Measurements from ENCODE around the gene TMUB1. TPM values are rescaled to one million over a fixed set of nuclear protein-coding genes. Genes with fewer than 3 reads are reported as not detected.

Gene TMUB1
- total RNA-seq, 4 donors from 2014 or later, result 38.4 to 57.2 (median 44.7) TPM

DNA sequence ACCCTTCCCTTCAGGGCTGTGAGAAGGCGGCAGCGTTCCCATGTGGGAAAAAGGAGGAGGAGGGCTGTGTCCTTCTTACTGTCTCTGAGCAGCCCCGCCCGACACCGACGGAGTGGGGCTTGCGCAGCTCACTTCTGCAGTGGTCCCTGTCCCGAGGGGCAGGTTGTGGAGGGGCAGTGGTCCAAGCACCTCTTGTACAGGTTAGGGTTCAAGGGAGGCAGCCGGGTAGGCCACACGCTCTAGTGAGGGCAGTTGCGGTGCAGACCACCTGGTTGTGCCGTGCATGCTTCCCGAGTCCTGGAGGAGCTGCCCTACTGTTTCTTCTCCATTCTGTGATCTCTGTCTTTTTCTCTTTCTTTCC is 35.7 kb upstream of the TMUB1 start:
- WGBS, 2 donors (ENCODE audit: low coverage in 1 of 2), result 87% methylated on average over 4 of the region's 13 CpGs; no CpG with 5 or more reads in 1 of the 2 donors
- H3K27me3 ChIP-seq, result no peaks in the 10 kb centered on the region
- peaks cover 0 to 70% of the 10 kb centered on the region in 2 donors for H3K36me3 ChIP-seq
- no peak for ATAC-seq
- H3K4me1 ChIP-seq, result peaks cover 0 to 24% (median 7%) of the 10 kb centered on the region in 3 donors
- no peak overlapping the region for H3K4me3 ChIP-seq
- no peaks in the 10 kb centered on the region for H3K9me3 ChIP-seq
- TF ChIP-seq POLR2AphosphoS5 (IDR thresholded peaks at IDR 0.05) (no peak), CTCF (IDR thresholded peaks at IDR 0.05) (no peak), EP300 (IDR thresholded peaks at IDR 0.05) (no peak), POLR2A (IDR thresholded peaks at IDR 0.05) (no peak)
- H3K27ac ChIP-seq, result no peak overlapping the region

GRCh38 chr7:151118108-151119054 is 35.1 kb upstream of the TMUB1 start:
- TF ChIP-seq POLR2A (IDR thresholded peaks at IDR 0.05) (no peak), EP300 (IDR thresholded peaks at IDR 0.05) (no peak), CTCF (IDR thresholded peaks at IDR 0.05) (no peak), POLR2AphosphoS5 (IDR thresholded peaks at IDR 0.05) (no peak)
- Histone ChIP-seq H3K4me3 (no peak overlapping the region), H3K4me1 (peaks cover 0 to 27% (median 7%) of the 10 kb centered on the region in 3 donors), H3K9me3 (no peaks in the 10 kb centered on the region), H3K27ac (no peak overlapping the region), H3K36me3 (peaks cover 0 to 65% of the 10 kb centered on the region in 2 donors), H3K27me3 (no peaks in the 10 kb centered on the region)
- ATAC-seq, result no peak
- 86 to 97% methylated on average over 5 to 15 of the region's 38 CpGs for WGBS, 2 donors (ENCODE audit: low coverage in 1 of 2)

GRCh38 chr7:151117565-151117964 is 34.3 kb upstream of the TMUB1 start:
- Histone ChIP-seq H3K4me3 (no peak overlapping the region), H3K4me1 (peaks cover 0 to 31% (median 7%) of the 10 kb centered on the region in 3 donors), H3K9me3 (no peaks in the 10 kb centered on the region), H3K27me3 (no peaks in the 10 kb centered on the region), H3K36me3 (peaks cover 0 to 56% of the 10 kb centered on the region in 2 donors), H3K27ac (no peak overlapping the region)
- TF ChIP-seq POLR2A (IDR thresholded peaks at IDR 0.05) (no peak), EP300 (IDR thresholded peaks at IDR 0.05) (no peak), POLR2AphosphoS5 (IDR thresholded peaks at IDR 0.05) (no peak), CTCF (IDR thresholded peaks at IDR 0.05) (no peak)
- 89 to 100% methylated on average over 2 to 3 of the region's 12 CpGs for WGBS, 2 donors (ENCODE audit: low coverage in 1 of 2)
- ATAC-seq, result no peak

- no peak for ATAC-seq
- Histone ChIP-seq H3K4me3 (no peak overlapping the region), H3K36me3 (peaks cover 0 to 49% of the 10 kb centered on the region in 2 donors), H3K27me3 (no peaks in the 10 kb centered on the region), H3K27ac (no peak overlapping the region), H3K9me3 (no peaks in the 10 kb centered on the region), H3K4me1 (peaks cover 0 to 31% (median 7%) of the 10 kb centered on the region in 3 donors)
- 91 to 100% methylated on average over 1 to 8 of the region's 27 CpGs for WGBS, 2 donors (ENCODE audit: low coverage in 1 of 2)
- TF ChIP-seq EP300 (IDR thresholded peaks at IDR 0.05), result no peak
- TF ChIP-seq POLR2A (IDR thresholded peaks at IDR 0.05), result no peak
- TF ChIP-seq POLR2AphosphoS5 (IDR thresholded peaks at IDR 0.05), result no peak
Measured at GRCh38 chr7:151116603-151117440, 33.5 kb upstream of the TMUB1 start.

- Histone ChIP-seq H3K9me3 (no peaks in the 10 kb centered on the region), H3K4me1 (peaks cover 0 to 38% (median 10%) of the 10 kb centered on the region in 3 donors), H3K36me3 (peaks cover 0 to 40% of the 10 kb centered on the region in 2 donors), H3K27me3 (no peaks in the 10 kb centered on the region), H3K27ac (peak overlapping the region in 1 of 4 donors; percentile 15), H3K4me3 (peak overlapping the region in 1 of 2 donors; percentile 40)
- 90% methylated on average over 2 of the region's 14 CpGs; no CpG with 5 or more reads in 1 of the 2 donors for WGBS, 2 donors (ENCODE audit: low coverage in 1 of 2)
- TF ChIP-seq EP300 (IDR thresholded peaks at IDR 0.05), result no peak
- TF ChIP-seq CTCF (IDR thresholded peaks at IDR 0.05), result no peak
- no peak for TF ChIP-seq POLR2A (IDR thresholded peaks at IDR 0.05)
- no peak for TF ChIP-seq POLR2AphosphoS5 (IDR thresholded peaks at IDR 0.05)
- ATAC-seq, result no peak
Measured at GRCh38 chr7:151115836-151116418, 32.6 kb upstream of the TMUB1 start.

Measured in gastroesophageal sphincter (tissue), 4 donors.